Natural killer cell (primary cell): ENCODE measurements around the gene ABCB7. TPM values are rescaled to one million over a fixed set of nuclear protein-coding genes. Genes with fewer than 3 reads are reported as not detected.

Experiments
- ATAC-seq, 3 donors: fragments of 150-1000 bp in 2 of 3; fragments of 200-7000 bp in 1 of 3; cut with Tn5 transposase; 1 replicate in 1 of 3; 2 replicates in 2 of 3; pipeline ENCODE4 v1.10.0; 2021; ENCODE audit warnings: mild to moderate bottlenecking in 2 of 3, moderate library complexity in 2 of 3
- DNase-seq, 2 donors: peaks; one replicate each; pipeline versions ENCODE4 v3.0.0 to v3.0.0-alpha.2; 2013 to 2021; ENCODE audit warnings: mixed read lengths in 1 of 2
- H3K27ac ChIP-seq: one replicate; pipeline ENCODE4 v1.5.1; 2013; ENCODE audit warnings: mild to moderate bottlenecking, low read length
- H3K27me3 ChIP-seq: one replicate; pipeline ENCODE4 v1.6.1; 2013; ENCODE audit warnings: low read length; ENCODE audit not compliant: control insufficient read depth, insufficient read depth
- H3K36me3 ChIP-seq: one replicate; pipeline ENCODE4 v1.6.1; 2013; ENCODE audit warnings: low read length; ENCODE audit not compliant: control insufficient read depth, insufficient read depth
- H3K4me1 ChIP-seq: one replicate; pipeline ENCODE4 v1.6.1; 2013; ENCODE audit warnings: low read length; ENCODE audit not compliant: control insufficient read depth, insufficient read depth
- H3K4me3 ChIP-seq: one replicate; pipeline ENCODE4 v1.5.1; 2013; ENCODE audit warnings: low read length
- H3K9me3 ChIP-seq: one replicate; pipeline ENCODE4 v1.6.1; 2013; ENCODE audit warnings: low read length; ENCODE audit not compliant: control insufficient read depth, insufficient read depth
- H3K27ac Mint-ChIP-seq, 2 donors: one replicate each; pipeline ENCODE4 v1.8.0; 2022; ENCODE audit warnings: mild to moderate bottlenecking in 2 of 2, mixed read lengths in 2 of 2, moderate library complexity in 1 of 2
- H3K27me3 Mint-ChIP-seq, 2 donors: one replicate each; pipeline ENCODE4 v1.8.0; 2022; ENCODE audit warnings: low read depth in 2 of 2, mixed read lengths in 2 of 2
- H3K36me3 Mint-ChIP-seq: one replicate; pipeline ENCODE4 v1.8.0; 2022; ENCODE audit warnings: mixed read lengths
- H3K4me1 Mint-ChIP-seq, 2 donors: one replicate each; pipeline ENCODE4 v1.8.0; 2022; ENCODE audit warnings: mixed read lengths in 2 of 2
- H3K4me3 Mint-ChIP-seq: one replicate; pipeline ENCODE4 v1.8.0; 2022; ENCODE audit warnings: mild to moderate bottlenecking, moderate library complexity, mixed read lengths
- H3K9me3 Mint-ChIP-seq, 2 donors: one replicate each; pipeline ENCODE4 v1.8.0; 2022; ENCODE audit warnings: mixed read lengths in 2 of 2
- CTCF ChIP-seq: fragments of 200-600 bp; IDR thresholded peaks from one replicate; pipeline ENCODE4 v1.8.0; 2022; ENCODE audit warnings: antibody characterized with exemption
- WGBS: methylation state at CpG from one replicate; pipeline ENCODE4 v1.1.7; 2013; ENCODE audit warnings: missing lambda C conversion rate; ENCODE audit not compliant: insufficient coverage; 5-methylcytosine and 5-hydroxymethylcytosine counted together
- intact Hi-C: fragments of 100-400 bp; cut with micrococcal nuclease; formaldehyde crosslinking; loops from one replicate; pipeline ENCODE4 v1.14.2; 2022
- total RNA-seq, 4 donors: library from RNA; stranded (reverse); fragments of 120-200 nt in 1 of 4; gene quantifications; one replicate each; pipeline versions ENCODE4 v1.2.3 to v1.2.4, GENCODE V29; 2013 to 2022

ABCB7 gene
- total RNA-seq, 3 donors from 2014 or later (not counting 1 experiment from before 2014, with no cell fraction given), result 17.9 to 26.8 (median 20.4) TPM

- H3K4me3 ChIP-seq, result no peak overlapping the region
- Mint-ChIP-seq H3K4me1 (peaks cover 9 to 31% of the 10 kb centered on the region in 2 donors), H3K27me3 (peaks cover 0 to 6% of the 10 kb centered on the region in 2 donors), H3K36me3 (no peaks in the 10 kb centered on the region), H3K4me3 (no peak overlapping the region), H3K9me3 (no peaks in the 10 kb centered on the region), H3K27ac (no peak overlapping the region)
- WGBS, result 83% methylated on average over 1 of the region's 3 CpGs
- DNase-seq (no peak), ATAC-seq (no peak)
- TF ChIP-seq CTCF, result no peak
- no peaks in the 10 kb centered on the region for H3K4me1 ChIP-seq
- intact Hi-C loops, result loop anchor here (5.0 kb wide), 1 partner anchor 119 kb away; no protein-coding TSS in a partner anchor
- no peak overlapping the region for H3K27ac ChIP-seq
- H3K27me3 ChIP-seq, result no peaks in the 10 kb centered on the region
- no peaks in the 10 kb centered on the region for H3K9me3 ChIP-seq
- no peaks in the 10 kb centered on the region for H3K36me3 ChIP-seq
Observed at GRCh38 chrX:75158054-75158453, 2.0 kb upstream of the ABCB7 start.

- peak in 2 of 3 donors; percentile 35 to 51 for ATAC-seq
- WGBS, result 0% methylated on average over 7 of the region's 7 CpGs
Observed at GRCh38 chrX:75156531-75156945, 455 bp upstream of the ABCB7 start.

GRCh38 chrX:75155447-75155826, 646 bp downstream of the ABCB7 start:
- no peak for TF ChIP-seq CTCF
- Histone ChIP-seq H3K27ac (peak overlapping the region; percentile 79), H3K27me3 (no peaks in the 10 kb centered on the region), H3K4me1 (no peaks in the 10 kb centered on the region), H3K4me3 (peak overlapping the region; percentile 80), H3K9me3 (no peaks in the 10 kb centered on the region), H3K36me3 (no peaks in the 10 kb centered on the region)
- ATAC-seq (peak in 1 of 3 donors; percentile 30), DNase-seq (peak in 1 of 2 donors; percentile 14)
- Mint-ChIP-seq H3K4me1 (peaks cover 15 to 31% of the 10 kb centered on the region in 2 donors), H3K27ac (peak overlapping the region; percentile 97 to 99), H3K9me3 (no peaks in the 10 kb centered on the region), H3K27me3 (peaks cover 0 to 6% of the 10 kb centered on the region in 2 donors), H3K36me3 (no peaks in the 10 kb centered on the region), H3K4me3 (peak overlapping the region; percentile 96)
- intact Hi-C loops, result loop anchor here (5.0 kb wide), 1 partner anchor 122 kb away; no protein-coding TSS in a partner anchor
- WGBS, result 6% methylated on average over 6 of the region's 6 CpGs

More at GRCh38 chrX:75156531-75156945, 455 bp upstream of the ABCB7 start:
- Histone ChIP-seq H3K27me3 (no peaks in the 10 kb centered on the region), H3K4me1 (no peaks in the 10 kb centered on the region), H3K27ac (peak overlapping the region; percentile 79), H3K4me3 (peak overlapping the region; percentile 80), H3K36me3 (no peaks in the 10 kb centered on the region), H3K9me3 (no peaks in the 10 kb centered on the region)
- Mint-ChIP-seq H3K27me3 (peaks cover 0 to 6% of the 10 kb centered on the region in 2 donors), H3K4me1 (peaks cover 9 to 31% of the 10 kb centered on the region in 2 donors), H3K27ac (peak overlapping the region; percentile 97 to 99), H3K9me3 (no peaks in the 10 kb centered on the region), H3K4me3 (peak overlapping the region; percentile 96), H3K36me3 (no peaks in the 10 kb centered on the region)
- no peak for DNase-seq
- intact Hi-C loops, result loop anchor here (5.0 kb wide), 1 partner anchor 121 kb away; no protein-coding TSS in a partner anchor
- TF ChIP-seq CTCF, result no peak

GRCh38 chrX:75154871-75155270, 1.2 kb downstream of the ABCB7 start:
- ATAC-seq (no peak), DNase-seq (no peak)
- Mint-ChIP-seq H3K27ac (peak overlapping the region; percentile 97 to 99), H3K36me3 (no peaks in the 10 kb centered on the region), H3K9me3 (no peaks in the 10 kb centered on the region), H3K4me1 (peaks cover 15 to 36% of the 10 kb centered on the region in 2 donors), H3K4me3 (peak overlapping the region; percentile 96), H3K27me3 (peaks cover 0 to under 1% of the 10 kb centered on the region in 2 donors)
- no peaks in the 10 kb centered on the region for H3K27me3 ChIP-seq
- no peak overlapping the region for H3K27ac ChIP-seq
- no peaks in the 10 kb centered on the region for H3K36me3 ChIP-seq
- intact Hi-C loops, result loop anchor here (5.0 kb wide), 1 partner anchor 122 kb away; no protein-coding TSS in a partner anchor
- H3K4me1 ChIP-seq, result no peaks in the 10 kb centered on the region
- TF ChIP-seq CTCF, result no peak
- no peaks in the 10 kb centered on the region for H3K9me3 ChIP-seq
- H3K4me3 ChIP-seq, result no peak overlapping the region
- no CpG with 5 or more reads among the region's 1 CpG for WGBS
